Measurements from ENCODE around the gene DSC1.
"Not testable (repeated sequence)": the region's sequence is repeated elsewhere in the genome, so short reads cannot be mapped to it uniquely, and the experiment has no call there.

DSC1 gene

GRCh38 chr18:31171144-31171839 is 8.6 kb upstream of the DSC1 start:
- DNase-seq (ENCODE audit: low spot score), result no peak

GRCh38 chr18:31170335-31170734 is 7.7 kb upstream of the DSC1 start:
- DNase-seq (ENCODE audit: low spot score), result no peak

GRCh38 chr18:31162419-31162793 is 250 bp downstream of the DSC1 start:
- DNase-seq (ENCODE audit: low spot score), result no peak

- DNase-seq (ENCODE audit: low spot score), result no peak
Observed at GRCh38 chr18:31161757-31162418, 768 bp downstream of the DSC1 start.

GRCh38 chr18:31156821-31157763 is 5.6 kb downstream of the DSC1 start:
- no peak for DNase-seq (ENCODE audit: low spot score)

GRCh38 chr18:31155498-31155897 is 7.2 kb downstream of the DSC1 start:
- no peak for DNase-seq (ENCODE audit: low spot score)

GRCh38 chr18:31154181-31154580 is 8.5 kb downstream of the DSC1 start:
- no peak for DNase-seq (ENCODE audit: low spot score)

- no peak for DNase-seq (ENCODE audit: low spot score)
Observed at GRCh38 chr18:31149351-31149750, 13.3 kb downstream of the DSC1 start.

GRCh38 chr18:31148600-31148999 is 14.1 kb downstream of the DSC1 start:
- no peak for DNase-seq (ENCODE audit: low spot score)

- no peak for DNase-seq (ENCODE audit: low spot score)
Observed at GRCh38 chr18:31146809-31147208, 15.8 kb downstream of the DSC1 start.

- no peak for DNase-seq (ENCODE audit: low spot score)
Observed at GRCh38 chr18:31143025-31143424, 19.6 kb downstream of the DSC1 start.

GRCh38 chr18:31138709-31139108 is 23.9 kb downstream of the DSC1 start:
- DNase-seq (ENCODE audit: low spot score), result no peak

GRCh38 chr18:31134988-31135529 is 27.6 kb downstream of the DSC1 start:
- DNase-seq (ENCODE audit: low spot score), result no peak

GRCh38 chr18:31129398-31130115 is 33.1 kb downstream of the DSC1 start:
- DNase-seq (ENCODE audit: low spot score), result no peak

- no peak for DNase-seq (ENCODE audit: low spot score)
Observed at GRCh38 chr18:31125878-31126277, 36.8 kb downstream of the DSC1 start.

- DNase-seq (ENCODE audit: low spot score), result not testable (repeated sequence)
Observed at GRCh38 chr18:31123125-31123524, 39.5 kb downstream of the DSC1 start.

GRCh38 chr18:31120594-31120993 is 42.1 kb downstream of the DSC1 start:
- DNase-seq (ENCODE audit: low spot score), result no peak

GRCh38 chr18:31116853-31117595 is 45.6 kb downstream of the DSC1 start:
- no peak for DNase-seq (ENCODE audit: low spot score)

GRCh38 chr18:31112804-31113203 is 49.9 kb downstream of the DSC1 start:
- DNase-seq (ENCODE audit: low spot score), result no peak

GRCh38 chr18:31105733-31106132 is 56.9 kb downstream of the DSC1 start:
- no peak for DNase-seq (ENCODE audit: low spot score)

GRCh38 chr18:31104444-31104843 is 58.2 kb downstream of the DSC1 start:
- DNase-seq (ENCODE audit: low spot score), result no peak
